IMR-90 (cell line): Measurements from ENCODE around the gene PRSS23. TPM values are rescaled to one million over a fixed set of nuclear protein-coding genes. Genes with fewer than 3 reads are reported as not detected.

Experiments
- ATAC-seq: fragments of 200-7000 bp; cut with Tn5 transposase; 2 replicates; pipeline ENCODE4 v1.9.1; 2020; ENCODE audit warnings: low read depth, mild to moderate bottlenecking, moderate library complexity
- BruUV-seq: library from RNA; stranded (reverse); fragments of 400-500 nt; replicated peaks from 2 replicates; lab custom pipeline; 2021; lab: Mats Ljungman, UMichigan
- CTCF ChIA-PET: fragments of 300-600 bp; formaldehyde crosslinking; extraction: SDS; loops from one replicate; lab custom pipeline; 2021; ENCODE audit warnings: antibody characterized with exemption; lab: Yijun Ruan, JAX
- POLR2A ChIA-PET: fragments of 300-600 bp; sonication (Branson Sonifier 250); formaldehyde crosslinking; loops from one replicate; lab custom pipeline; 2022; ENCODE audit warnings: antibody characterized with exemption; ENCODE audit not compliant: unreplicated experiment; lab: Charles Lee
- DNase-seq: peaks from one replicate; pipeline ENCODE4 v3.0.0; 2013
- H2AFZ ChIP-seq: replicated peaks from 2 replicates; pipeline ENCODE3; 2013; ENCODE audit warnings: low read length, mild to moderate bottlenecking; ENCODE audit not compliant: poor library complexity
- H2AK5ac ChIP-seq: 2 replicates; pipeline ENCODE4 v1.6.1; 2013; ENCODE audit warnings: low read depth, low read length, inconsistent platforms
- H2AK9ac ChIP-seq: replicated peaks from 2 replicates; pipeline ENCODE3; 2013; ENCODE audit warnings: mild to moderate bottlenecking, low read depth, low read length, moderate library complexity; ENCODE audit not compliant: poor library complexity
- H2BK120ac ChIP-seq: 2 replicates; pipeline ENCODE4 v1.6.1; 2013; ENCODE audit warnings: low read depth, low read length, inconsistent platforms
- H2BK15ac ChIP-seq: 3 replicates; pipeline ENCODE4 v1.6.1; 2013; ENCODE audit warnings: low read depth, low read length, inconsistent platforms
- H2BK20ac ChIP-seq: 2 replicates; pipeline ENCODE4 v1.6.1; 2013; ENCODE audit warnings: low read depth, mild to moderate bottlenecking, inconsistent platforms, low read length, moderate library complexity
- H2BK5ac ChIP-seq: 2 replicates; pipeline ENCODE4 v1.6.1; 2013; ENCODE audit warnings: mild to moderate bottlenecking, low read depth, low read length, inconsistent platforms; ENCODE audit not compliant: poor library complexity, severe bottlenecking
- H3K14ac ChIP-seq: replicated peaks from 2 replicates; pipeline ENCODE4 v1.6.1; 2013; ENCODE audit warnings: low read depth, low read length, inconsistent platforms
- H3K18ac ChIP-seq: 2 replicates; pipeline ENCODE4 v1.6.1; 2013; ENCODE audit warnings: low read depth, low read length, control low read depth
- H3K23ac ChIP-seq: 2 replicates; pipeline ENCODE4 v1.6.1; 2013; ENCODE audit warnings: low read depth, low read length, inconsistent platforms
- H3K27ac ChIP-seq: 2 replicates; pipeline ENCODE4 v1.5.1; 2013; ENCODE audit warnings: mild to moderate bottlenecking, control low read depth, low read length; ENCODE audit not compliant: insufficient read depth
- H3K27me3 ChIP-seq: 2 replicates; pipeline ENCODE4 v1.6.1; 2013; ENCODE audit warnings: low read length; ENCODE audit not compliant: control insufficient read depth, insufficient read depth
- H3K36me3 ChIP-seq: 2 replicates; pipeline ENCODE4 v1.6.1; 2013; ENCODE audit warnings: low read length, mixed read lengths; ENCODE audit not compliant: control insufficient read depth, insufficient read depth
- H3K4ac ChIP-seq: 2 replicates; pipeline ENCODE4 v1.6.1; 2013; ENCODE audit warnings: low read depth, low read length, inconsistent platforms
- H3K4me1 ChIP-seq: 2 replicates; pipeline ENCODE4 v1.6.1; 2013; ENCODE audit warnings: low read length, mixed read lengths; ENCODE audit not compliant: control insufficient read depth, insufficient read depth
- H3K4me2 ChIP-seq: 2 replicates; pipeline ENCODE4 v1.6.1; 2013; ENCODE audit warnings: low read depth, mild to moderate bottlenecking, control low read depth, low read length, moderate library complexity
- H3K4me3 ChIP-seq: 2 replicates; pipeline ENCODE4 v1.5.1; 2013; ENCODE audit warnings: low read depth, mild to moderate bottlenecking, control low read depth, low read length, moderate library complexity; ENCODE audit not compliant: insufficient read depth
- H3K56ac ChIP-seq: 2 replicates; pipeline ENCODE4 v1.6.1; 2013; ENCODE audit warnings: low read length, inconsistent platforms; ENCODE audit not compliant: insufficient read depth; ENCODE audit errors: extremely low read depth
- H3K79me1 ChIP-seq, 2 experiments: 2 replicates each; pipeline ENCODE4 v1.6.1; 2013; ENCODE audit warnings: low read length in 2 of 2, inconsistent platforms in 1 of 2, low read depth in 1 of 2
- H3K9ac ChIP-seq: 2 replicates; pipeline ENCODE4 v1.6.1; 2013; ENCODE audit warnings: low read depth, low read length, control low read depth
- H3K9me1 ChIP-seq: 2 replicates; pipeline ENCODE4 v1.6.1; 2013; ENCODE audit warnings: low read length, inconsistent platforms; ENCODE audit not compliant: insufficient read depth
- H3K9me3 ChIP-seq: 2 replicates; pipeline ENCODE4 v1.6.1; 2013; ENCODE audit warnings: low read length; ENCODE audit not compliant: control insufficient read depth, insufficient read depth
- H4K20me1 ChIP-seq: 2 replicates; pipeline ENCODE4 v1.6.1; 2013; ENCODE audit warnings: low read length, inconsistent platforms; ENCODE audit not compliant: insufficient read depth
- H4K5ac ChIP-seq: 2 replicates; pipeline ENCODE4 v1.6.1; 2013; ENCODE audit warnings: mild to moderate bottlenecking, low read depth, low read length, control low read depth
- H4K8ac ChIP-seq, 2 experiments: 2 replicates each; pipeline ENCODE4 v1.6.1; 2013; ENCODE audit warnings: low read depth in 2 of 2, low read length in 2 of 2, control low read depth in 1 of 2, inconsistent platforms in 1 of 2
- H4K91ac ChIP-seq: 2 replicates; pipeline ENCODE4 v1.6.1; 2013; ENCODE audit warnings: low read depth, low read length, inconsistent platforms; ENCODE audit not compliant: insufficient read depth
- MXI1 ChIP-seq: IDR thresholded peaks from 2 replicates; pipeline ENCODE4 v1.6.1; 2012; ENCODE audit warnings: low read depth, mild to moderate bottlenecking, low read length, moderate library complexity, borderline replicate concordance
- RAD21 ChIP-seq: IDR thresholded peaks from 2 replicates; pipeline ENCODE4 v1.6.1; 2012; ENCODE audit warnings: low read length, improper control_type of control experiment
- WGBS, 2 experiments: methylation state at CpG; one replicate each; pipeline versions ENCODE4 v1.1.5 to v1.1.7; 2013; ENCODE audit warnings: missing lambda C conversion rate in 2 of 2; ENCODE audit not compliant: insufficient read length in 1 of 2; ENCODE audit errors: extremely low coverage in 2 of 2; 5-methylcytosine and 5-hydroxymethylcytosine counted together
- dilution Hi-C: fragments of 300-500 bp; cut with HindIII; formaldehyde crosslinking; loops from one replicate; pipeline ENCODE4 v1.14.3; 2018; ENCODE audit warnings: low sequenced_read_pairs; ENCODE audit not compliant: unreplicated experiment
- in situ Hi-C: fragments of 300-500 bp; cut with MboI; formaldehyde crosslinking; loops from 3 replicates; pipeline ENCODE4 v1.14.3; 2019; ENCODE audit warnings: low sequenced_read_pairs, inconsistent platforms, mixed read lengths
- intact Hi-C: fragments of 100-400 bp; cut with micrococcal nuclease; formaldehyde crosslinking; loops from 2 replicates; pipeline ENCODE4 v1.10.0; 2022
- polyA plus RNA-seq, 3 experiments: library from polyadenylated mRNA; depleted of rRNA; stranded (reverse); fragments of >200 nt; gene quantifications; 2 replicates each; pipeline ENCODE4 v1.2.3, GENCODE V29; 2012; ENCODE audit warnings: low replicate concordance in 1 of 3
- total RNA-seq: library from RNA; depleted of rRNA; stranded (reverse); fragments of >200 nt; gene quantifications from 2 replicates; pipeline ENCODE4 v1.2.3, GENCODE V29; 2012
- TF ChIP-seq, protein P1 (sequence below): conservative IDR thresholded peaks from 2 replicates; pipeline ENCODE4 v1.5.1; 2012; ENCODE audit warnings: mild to moderate bottlenecking, low read depth, low read length, improper control_type of control experiment

Gene PRSS23
- total and polyA plus RNA-seq, 2 of the 4 experiments (the other 2 are of a cell fraction), result 100 to 199 TPM

DNA sequence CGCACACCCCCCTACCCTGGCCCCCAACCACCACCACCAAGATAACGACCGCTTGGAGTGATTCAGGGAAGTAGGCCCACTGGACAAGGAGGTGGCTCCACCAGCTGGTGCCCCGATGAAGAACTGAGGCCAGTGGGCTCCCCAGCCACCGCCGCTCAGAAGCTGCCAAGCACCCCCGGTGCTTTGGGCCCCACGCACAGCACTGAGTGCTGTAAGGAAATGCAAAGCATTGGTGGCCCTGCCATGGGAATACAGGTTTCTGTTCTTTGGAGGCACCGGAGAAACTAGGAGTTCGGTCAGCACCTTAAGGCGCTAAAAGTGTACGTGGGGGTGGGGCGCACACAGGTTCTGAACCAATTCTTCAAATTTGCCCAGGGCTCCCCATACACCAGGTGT is 664 bp upstream of the PRSS23 start:
- POLR2A ChIA-PET, result interaction anchor here (0.6 kb wide), 2 partner anchors 14 to 412 kb away, joined by 3 read pairs; no protein-coding TSS in a partner anchor
- Histone ChIP-seq H3K14ac (peak overlapping the region; percentile 43; the same call in 1 of the 2 replicates), H2BK15ac (peak overlapping the region; percentile 37; the same call in 1 of the 3 replicates), H2BK5ac (peak overlapping the region; percentile 68), H2BK120ac (peak overlapping the region; percentile 58), H4K91ac (peak overlapping the region; percentile 61), H3K4me1 (peaks cover 21% of the 10 kb centered on the region), H3K23ac (no peak overlapping the region), H4K20me1 (no peaks in the 10 kb centered on the region), H3K36me3 (no peaks in the 10 kb centered on the region), H3K79me1 (peaks cover 14 to 34% of the 10 kb centered on the region in 2 experiments), H3K9ac (peak overlapping the region; percentile 45; the same call in 1 of the 2 replicates), H3K9me3 (no peaks in the 10 kb centered on the region), H3K4ac (peak overlapping the region; percentile 59), H2AK9ac (peak overlapping the region; percentile 43), H2AFZ (peak overlapping the region; percentile 89), H3K18ac (peak overlapping the region; percentile 3; the same call in 1 of the 2 replicates), H2BK20ac (no peak overlapping the region), H3K27me3 (no peaks in the 10 kb centered on the region), H3K4me3 (peak overlapping the region; percentile 82; the same call in 1 of the 2 replicates), H3K56ac (no peak overlapping the region), H3K4me2 (peak overlapping the region; percentile 58), H2AK5ac (peak overlapping the region; percentile 61), H3K9me1 (0 out of 2 replicates have a peak, but pooled peaks cover 3% of the 10 kb centered on the region), H4K8ac (peak overlapping the region; percentile 7 to 53; a peak in 2 of 4 replicates), H4K5ac (no peak overlapping the region; the same call in 1 of the 2 replicates), H3K27ac (peak overlapping the region; percentile 41; the same call in 1 of the 2 replicates)
- CTCF ChIA-PET, result interaction anchor here (0.9 to 1.6 kb wide), 5 partner anchors 13 to 343 kb away, joined by 3 to 5 read pairs (median 3); no protein-coding TSS in a partner anchor
- in situ Hi-C loops (loop anchor here (5.0 kb wide), 1 partner anchor 127 kb away; the partner anchor contains the start of gene ME3), intact Hi-C loops (loop anchor here (2.0 to 5.0 kb wide), 3 partner anchors 57 to 192 kb away; no protein-coding TSS in a partner anchor), dilution Hi-C loops (no loop called here)
- TF ChIP-seq, protein P1, sequence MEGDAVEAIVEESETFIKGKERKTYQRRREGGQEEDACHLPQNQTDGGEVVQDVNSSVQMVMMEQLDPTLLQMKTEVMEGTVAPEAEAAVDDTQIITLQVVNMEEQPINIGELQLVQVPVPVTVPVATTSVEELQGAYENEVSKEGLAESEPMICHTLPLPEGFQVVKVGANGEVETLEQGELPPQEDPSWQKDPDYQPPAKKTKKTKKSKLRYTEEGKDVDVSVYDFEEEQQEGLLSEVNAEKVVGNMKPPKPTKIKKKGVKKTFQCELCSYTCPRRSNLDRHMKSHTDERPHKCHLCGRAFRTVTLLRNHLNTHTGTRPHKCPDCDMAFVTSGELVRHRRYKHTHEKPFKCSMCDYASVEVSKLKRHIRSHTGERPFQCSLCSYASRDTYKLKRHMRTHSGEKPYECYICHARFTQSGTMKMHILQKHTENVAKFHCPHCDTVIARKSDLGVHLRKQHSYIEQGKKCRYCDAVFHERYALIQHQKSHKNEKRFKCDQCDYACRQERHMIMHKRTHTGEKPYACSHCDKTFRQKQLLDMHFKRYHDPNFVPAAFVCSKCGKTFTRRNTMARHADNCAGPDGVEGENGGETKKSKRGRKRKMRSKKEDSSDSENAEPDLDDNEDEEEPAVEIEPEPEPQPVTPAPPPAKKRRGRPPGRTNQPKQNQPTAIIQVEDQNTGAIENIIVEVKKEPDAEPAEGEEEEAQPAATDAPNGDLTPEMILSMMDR, result peak; percentile 27; the same call in 1 of the 2 replicates
- TF ChIP-seq MXI1, result no peak
- peak; percentile 11; the same call in 1 of the 2 replicates for TF ChIP-seq RAD21
- DNase-seq (no peak), ATAC-seq (no peak)
- 57% methylated on average over 7 of the region's 13 CpGs; no CpG with 5 or more reads in 1 of the 2 experiments for WGBS, 2 experiments
- no TSS peak for BruUV-seq
